OCI-LY1 (cell line): ENCODE results near the gene SRCIN1.

Experiments
- H2AFZ ChIP-seq: fragments of 200-600 bp; sonication (generic), shearing (Covaris generic); 2 replicates; pipeline ENCODE4 v1.6.0; 2014; ENCODE audit warnings: antibody characterized with exemption, mild to moderate bottlenecking, low read length
- H3F3A ChIP-seq: fragments of 200-600 bp; sonication (generic), shearing (Covaris generic); 2 replicates; pipeline ENCODE4 v1.6.0; 2014; ENCODE audit warnings: mild to moderate bottlenecking, antibody characterized with exemption, low read length, moderate library complexity; ENCODE audit not compliant: insufficient read depth
- H3K27ac ChIP-seq: fragments of 200-600 bp; sonication (generic); 2 replicates; pipeline ENCODE4 v1.5.1; 2014; ENCODE audit warnings: low read length, mixed run types, mild to moderate bottlenecking, low read depth; ENCODE audit not compliant: poor library complexity, severe bottlenecking
- H3K27me3 ChIP-seq: fragments of 200-600 bp; sonication (generic); 2 replicates; pipeline ENCODE4 v1.6.0; 2014; ENCODE audit warnings: antibody characterized with exemption, mild to moderate bottlenecking, low read length, moderate library complexity; ENCODE audit not compliant: insufficient read depth
- H3K36me3 ChIP-seq: fragments of 200-600 bp; sonication (generic); 2 replicates; pipeline ENCODE4 v1.6.1; 2014; ENCODE audit warnings: mild to moderate bottlenecking, antibody characterized with exemption, low read length, moderate library complexity, mixed read lengths; ENCODE audit not compliant: insufficient read depth
- H3K4me1 ChIP-seq: fragments of 200-600 bp; sonication (generic); 2 replicates; pipeline ENCODE4 v1.5.1; 2014; ENCODE audit warnings: mild to moderate bottlenecking, low read length, moderate library complexity; ENCODE audit not compliant: insufficient read depth, severe bottlenecking
- H3K4me2 ChIP-seq: fragments of 200-600 bp; sonication (generic), shearing (Covaris generic); 2 replicates; pipeline ENCODE4 v1.6.1; 2014; ENCODE audit warnings: low read length
- H3K4me3 ChIP-seq: fragments of 200-600 bp; sonication (generic); 2 replicates; pipeline ENCODE4 v1.5.1; 2014; ENCODE audit warnings: low read length, low read depth, mild to moderate bottlenecking, mixed read lengths; ENCODE audit not compliant: poor library complexity, severe bottlenecking
- H3K79me2 ChIP-seq: fragments of 200-600 bp; shearing (Covaris generic); 2 replicates; pipeline ENCODE4 v1.6.1; 2016; ENCODE audit warnings: mixed run types, low read length, mixed read lengths; ENCODE audit not compliant: insufficient read depth
- H3K9ac ChIP-seq: fragments of 200-600 bp; sonication (generic), shearing (Covaris generic); 2 replicates; pipeline ENCODE4 v1.6.1; 2014; ENCODE audit warnings: mild to moderate bottlenecking, low read length, mixed read lengths
- H3K9me2 ChIP-seq: fragments of 200-600 bp; sonication (generic), shearing (Covaris generic); 2 replicates; pipeline ENCODE4 v1.6.1; 2014; ENCODE audit warnings: low read depth, mild to moderate bottlenecking, low read length, mixed read lengths
- H3K9me3 ChIP-seq: fragments of 200-600 bp; shearing (Covaris generic); 2 replicates; pipeline ENCODE4 v1.6.1; 2014; ENCODE audit warnings: low read length, mixed read lengths
- H4K20me1 ChIP-seq: fragments of 200-600 bp; sonication (generic), shearing (Covaris generic); 2 replicates; pipeline ENCODE4 v1.6.0; 2016; ENCODE audit warnings: mild to moderate bottlenecking, low read length; ENCODE audit not compliant: insufficient read depth
- EZH2 ChIP-seq: fragments of 200-600 bp; sonication (generic), shearing (Covaris generic); IDR thresholded peaks from 2 replicates; pipeline ENCODE4 v1.8.0; 2017; ENCODE audit warnings: borderline replicate concordance, mixed run types, mild to moderate bottlenecking, antibody characterized with exemption, low read length, moderate library complexity, mixed read lengths
- TF ChIP-seq, protein P1 (sequence below): fragments of 200-600 bp; sonication (generic), shearing (Covaris generic); IDR thresholded peaks from 2 replicates; pipeline ENCODE4 v1.5.1; 2017; ENCODE audit warnings: mild to moderate bottlenecking, antibody characterized with exemption, low read length, moderate library complexity, mixed read lengths

SRCIN1 gene

GRCh38 chr17:38572669-38573365 is 32.9 kb downstream of the SRCIN1 start:
- H3K9me3 ChIP-seq: no peaks in the 10 kb centered on the region
- H3K27ac ChIP-seq: no peak overlapping the region
- no peaks in the 10 kb centered on the region for H3K9me2 ChIP-seq
- no peak overlapping the region for H2AFZ ChIP-seq
- no peak overlapping the region for H3K4me3 ChIP-seq
- H3K27me3 ChIP-seq: peaks cover 3% of the 10 kb centered on the region; the same call in 1 of the 2 replicates
- TF ChIP-seq, protein P1, sequence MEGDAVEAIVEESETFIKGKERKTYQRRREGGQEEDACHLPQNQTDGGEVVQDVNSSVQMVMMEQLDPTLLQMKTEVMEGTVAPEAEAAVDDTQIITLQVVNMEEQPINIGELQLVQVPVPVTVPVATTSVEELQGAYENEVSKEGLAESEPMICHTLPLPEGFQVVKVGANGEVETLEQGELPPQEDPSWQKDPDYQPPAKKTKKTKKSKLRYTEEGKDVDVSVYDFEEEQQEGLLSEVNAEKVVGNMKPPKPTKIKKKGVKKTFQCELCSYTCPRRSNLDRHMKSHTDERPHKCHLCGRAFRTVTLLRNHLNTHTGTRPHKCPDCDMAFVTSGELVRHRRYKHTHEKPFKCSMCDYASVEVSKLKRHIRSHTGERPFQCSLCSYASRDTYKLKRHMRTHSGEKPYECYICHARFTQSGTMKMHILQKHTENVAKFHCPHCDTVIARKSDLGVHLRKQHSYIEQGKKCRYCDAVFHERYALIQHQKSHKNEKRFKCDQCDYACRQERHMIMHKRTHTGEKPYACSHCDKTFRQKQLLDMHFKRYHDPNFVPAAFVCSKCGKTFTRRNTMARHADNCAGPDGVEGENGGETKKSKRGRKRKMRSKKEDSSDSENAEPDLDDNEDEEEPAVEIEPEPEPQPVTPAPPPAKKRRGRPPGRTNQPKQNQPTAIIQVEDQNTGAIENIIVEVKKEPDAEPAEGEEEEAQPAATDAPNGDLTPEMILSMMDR: no peak
- no peak for TF ChIP-seq EZH2
- no peaks in the 10 kb centered on the region for H3F3A ChIP-seq
- H3K79me2 ChIP-seq: no peaks in the 10 kb centered on the region
- no peaks in the 10 kb centered on the region for H4K20me1 ChIP-seq
- no peaks in the 10 kb centered on the region for H3K36me3 ChIP-seq
- H3K4me2 ChIP-seq: no peak overlapping the region; the same call in 1 of the 2 replicates
- H3K4me1 ChIP-seq: no peaks in the 10 kb centered on the region
- H3K9ac ChIP-seq: no peak overlapping the region

GRCh38 chr17:38571833-38572668 is 33.7 kb downstream of the SRCIN1 start:
- no peak for TF ChIP-seq EZH2
- TF ChIP-seq, protein P1: no peak
- Histone ChIP-seq H3K4me1 (no peaks in the 10 kb centered on the region), H3K4me2 (no peak overlapping the region), H3K9me2 (no peaks in the 10 kb centered on the region), H3K9ac (no peak overlapping the region), H3K27ac (no peak overlapping the region), H4K20me1 (no peaks in the 10 kb centered on the region), H3K36me3 (no peaks in the 10 kb centered on the region), H2AFZ (no peak overlapping the region), H3K4me3 (no peak overlapping the region), H3K27me3 (peaks cover 3% of the 10 kb centered on the region; the same call in 1 of the 2 replicates), H3K9me3 (no peaks in the 10 kb centered on the region), H3K79me2 (no peaks in the 10 kb centered on the region), H3F3A (no peaks in the 10 kb centered on the region)

- no peaks in the 10 kb centered on the region for H3K36me3 ChIP-seq
- H2AFZ ChIP-seq: no peak overlapping the region
- H3K79me2 ChIP-seq: no peaks in the 10 kb centered on the region
- no peak overlapping the region for H3K4me2 ChIP-seq
- no peaks in the 10 kb centered on the region; the same call in 1 of the 2 replicates for H3K27me3 ChIP-seq
- no peaks in the 10 kb centered on the region for H3K4me1 ChIP-seq
- H3K27ac ChIP-seq: no peak overlapping the region
- no peaks in the 10 kb centered on the region for H3K9me3 ChIP-seq
- no peaks in the 10 kb centered on the region for H3K9me2 ChIP-seq
- H4K20me1 ChIP-seq: no peaks in the 10 kb centered on the region
- TF ChIP-seq, protein P1: no peak
- TF ChIP-seq EZH2: no peak
- no peak overlapping the region for H3K4me3 ChIP-seq
- no peak overlapping the region for H3K9ac ChIP-seq
- no peaks in the 10 kb centered on the region for H3F3A ChIP-seq
Observed at GRCh38 chr17:38569701-38570512, 35.8 kb downstream of the SRCIN1 start.
